ENCODE measurements around the gene TRPM5.
"Not testable (repeated sequence)": the region's sequence is repeated elsewhere in the genome, so short reads cannot be mapped to it uniquely, and the experiment has no call there.

The TRPM5 gene

GRCh38 chr11:2443881-2444820 lies at the start of gene TRPM5:
TSS of gene TRPM5 (minus strand) at chr11:2444514. CDS start at chr11:2423036, 21,478 bp downstream.
- DNase-seq (ENCODE audit: low spot score): no peak

- no peak for DNase-seq (ENCODE audit: low spot score)
These were observed 44.8 kb upstream of the TRPM5 start for GRCh38 chr11:2489083-2489482.

GRCh38 chr11:2488004-2488403 lies 43.7 kb upstream of the TRPM5 start:
- no peak for DNase-seq (ENCODE audit: low spot score)

- DNase-seq (ENCODE audit: low spot score): no peak
These were observed 40.3 kb upstream of the TRPM5 start for GRCh38 chr11:2484576-2485125.

- no peak for DNase-seq (ENCODE audit: low spot score)
These were observed 39.1 kb upstream of the TRPM5 start for GRCh38 chr11:2483426-2483825.

GRCh38 chr11:2482745-2483144 lies 38.4 kb upstream of the TRPM5 start:
- DNase-seq (ENCODE audit: low spot score): no peak

GRCh38 chr11:2482204-2482603 lies 37.9 kb upstream of the TRPM5 start:
- no peak for DNase-seq (ENCODE audit: low spot score)

GRCh38 chr11:2481253-2481652 lies 36.9 kb upstream of the TRPM5 start:
- DNase-seq (ENCODE audit: low spot score): no peak

- no peak for DNase-seq (ENCODE audit: low spot score)
These were observed 36.5 kb upstream of the TRPM5 start for GRCh38 chr11:2480874-2481220.

GRCh38 chr11:2480067-2480873 lies 36.0 kb upstream of the TRPM5 start:
- not testable (repeated sequence) for DNase-seq (ENCODE audit: low spot score)

GRCh38 chr11:2477936-2478335 lies 33.6 kb upstream of the TRPM5 start:
- DNase-seq (ENCODE audit: low spot score): no peak

GRCh38 chr11:2477254-2477653 lies 32.9 kb upstream of the TRPM5 start:
- DNase-seq (ENCODE audit: low spot score): no peak

- DNase-seq (ENCODE audit: low spot score): no peak
These were observed 31.0 kb upstream of the TRPM5 start for GRCh38 chr11:2475136-2475918.

- DNase-seq (ENCODE audit: low spot score): no peak
These were observed 30.0 kb upstream of the TRPM5 start for GRCh38 chr11:2474059-2474901.

GRCh38 chr11:2473361-2474058 lies 29.2 kb upstream of the TRPM5 start:
- DNase-seq (ENCODE audit: low spot score): no peak

GRCh38 chr11:2472428-2473186 lies 28.3 kb upstream of the TRPM5 start:
- no peak for DNase-seq (ENCODE audit: low spot score)

- no peak for DNase-seq (ENCODE audit: low spot score)
These were observed 27.4 kb upstream of the TRPM5 start for GRCh38 chr11:2471804-2472096.

- DNase-seq (ENCODE audit: low spot score): no peak
These were observed 26.9 kb upstream of the TRPM5 start for GRCh38 chr11:2471048-2471803.

GRCh38 chr11:2470495-2470894 lies 26.2 kb upstream of the TRPM5 start:
- DNase-seq (ENCODE audit: low spot score): no peak
